ENCODE measurements around the gene MPV17L.

DNA sequence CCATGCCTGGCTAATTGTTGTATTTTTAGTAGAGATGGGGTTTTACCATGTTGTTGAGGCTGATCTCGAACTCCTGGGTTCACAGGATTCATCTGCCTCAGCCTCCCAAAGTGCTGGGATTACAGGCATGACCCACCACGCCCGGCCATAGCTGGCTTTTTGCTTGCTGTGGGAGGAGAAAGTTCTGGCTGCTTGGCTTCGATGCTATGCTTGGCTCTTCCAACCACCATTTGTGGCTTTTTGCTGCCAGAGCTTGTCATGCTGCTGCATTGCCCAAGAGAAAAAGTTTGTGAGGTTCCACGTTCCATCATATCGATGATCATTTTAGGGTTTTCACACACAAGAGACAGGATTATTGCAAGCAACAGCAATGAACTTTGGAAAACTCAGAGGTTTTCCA is 55.1 kb downstream of the MPV17L start:
- no peak for TF ChIP-seq POLR2A (IDR thresholded peaks at IDR 0.05)
- TF ChIP-seq POLR2AphosphoS5 (IDR thresholded peaks at IDR 0.05) = no peak
